PFSK-1 (cell line): ENCODE measurements around the gene DNAJB14.

Experiments used
- FOXP2 ChIP-seq: optimal IDR thresholded peaks from 2 replicates; pipeline ENCODE3; 2011; ENCODE audit warnings: borderline replicate concordance, control low read depth, inconsistent platforms; ENCODE audit not compliant: insufficient read depth; ENCODE audit errors: extremely low read length, extremely low read depth
- POLR2AphosphoS5 ChIP-seq: IDR thresholded peaks from 2 replicates; pipeline ENCODE4 v1.6.1; 2012; ENCODE audit warnings: low read depth, mild to moderate bottlenecking, control low read depth, low read length, moderate library complexity
- REST ChIP-seq, 2 experiments: IDR thresholded peaks; 2 replicates each; pipeline versions ENCODE4 v1.6.1 to v1.8.0; 2011 to 2012; ENCODE audit warnings: low read depth in 2 of 2, low read length in 2 of 2, control low read depth in 1 of 2, inconsistent platforms in 1 of 2, mild to moderate bottlenecking in 1 of 2, moderate library complexity in 1 of 2; ENCODE audit not compliant: insufficient read depth in 1 of 2
- SIN3A ChIP-seq: IDR thresholded peaks from 2 replicates; pipeline ENCODE4 v1.6.1; 2012; ENCODE audit warnings: mild to moderate bottlenecking, low read length, moderate library complexity, borderline replicate concordance; ENCODE audit not compliant: insufficient read depth
- TAF1 ChIP-seq: IDR thresholded peaks from 2 replicates; pipeline ENCODE4 v1.6.1; 2012; ENCODE audit warnings: low read length, control low read depth, borderline replicate concordance; ENCODE audit not compliant: insufficient read depth

Gene DNAJB14

GRCh38 chr4:99979872-99980271, 33.5 kb upstream of the DNAJB14 start:
- TF ChIP-seq SIN3A, result no peak
- TF ChIP-seq POLR2AphosphoS5, result no peak
- TF ChIP-seq REST (IDR thresholded peaks at IDR 0.05; ENCODE audit: insufficient read depth in 1 of 2, low read depth in 2 of 2, low read length in 2 of 2), result no peak
- TF ChIP-seq TAF1, result no peak
- no peak for TF ChIP-seq FOXP2

GRCh38 chr4:99971453-99972111, 25.2 kb upstream of the DNAJB14 start:
- no peak for TF ChIP-seq POLR2AphosphoS5
- TF ChIP-seq REST (IDR thresholded peaks at IDR 0.05; ENCODE audit: insufficient read depth in 1 of 2, low read depth in 2 of 2, low read length in 2 of 2), result no peak
- TF ChIP-seq SIN3A, result no peak
- TF ChIP-seq FOXP2, result no peak
- TF ChIP-seq TAF1, result no peak

DNA sequence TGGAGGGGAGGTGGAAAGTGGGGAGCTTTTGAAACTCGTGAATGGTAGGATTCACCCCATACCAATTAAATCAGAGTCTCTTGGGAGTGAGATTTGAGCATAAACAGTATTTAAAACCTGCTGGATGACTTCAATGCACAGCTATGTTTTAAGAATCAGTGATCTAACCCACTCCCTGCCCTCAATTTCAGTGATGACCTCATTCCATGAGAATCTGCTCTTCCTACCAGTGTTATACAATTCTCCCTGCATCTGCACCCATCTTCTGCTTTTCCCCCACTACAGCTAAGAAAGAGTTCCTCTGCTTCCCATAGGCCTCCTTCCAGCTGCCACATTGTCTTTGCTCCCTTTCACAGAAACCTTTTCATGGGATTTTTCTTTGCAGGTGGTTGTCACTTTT, 21.9 kb upstream of the DNAJB14 start:
- no peak for TF ChIP-seq REST (IDR thresholded peaks at IDR 0.05; ENCODE audit: insufficient read depth in 1 of 2, low read depth in 2 of 2, low read length in 2 of 2)
- TF ChIP-seq TAF1, result no peak

DNA sequence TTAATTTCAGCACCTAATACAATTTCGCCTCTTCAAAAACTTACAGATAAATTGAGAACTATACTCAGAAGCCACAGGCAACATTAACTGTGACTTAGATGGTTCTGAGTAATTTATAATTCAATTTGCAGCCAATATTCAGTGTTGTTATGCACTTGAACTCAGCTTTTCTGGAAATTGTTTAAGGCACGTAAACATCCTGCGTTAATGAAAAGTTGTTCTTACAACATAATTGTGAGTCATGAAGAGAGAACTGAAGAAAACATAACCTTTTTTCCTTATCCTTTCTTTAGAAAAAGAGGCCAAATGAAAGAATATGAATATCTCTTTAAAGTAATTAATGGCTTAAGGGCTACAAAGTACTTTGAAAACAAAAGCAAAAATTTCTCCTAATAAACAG, 20.3 kb upstream of the DNAJB14 start:
- TF ChIP-seq SIN3A (no peak), TAF1 (no peak), REST (IDR thresholded peaks at IDR 0.05; ENCODE audit: insufficient read depth in 1 of 2, low read depth in 2 of 2, low read length in 2 of 2) (no peak), POLR2AphosphoS5 (no peak), FOXP2 (no peak)

DNA sequence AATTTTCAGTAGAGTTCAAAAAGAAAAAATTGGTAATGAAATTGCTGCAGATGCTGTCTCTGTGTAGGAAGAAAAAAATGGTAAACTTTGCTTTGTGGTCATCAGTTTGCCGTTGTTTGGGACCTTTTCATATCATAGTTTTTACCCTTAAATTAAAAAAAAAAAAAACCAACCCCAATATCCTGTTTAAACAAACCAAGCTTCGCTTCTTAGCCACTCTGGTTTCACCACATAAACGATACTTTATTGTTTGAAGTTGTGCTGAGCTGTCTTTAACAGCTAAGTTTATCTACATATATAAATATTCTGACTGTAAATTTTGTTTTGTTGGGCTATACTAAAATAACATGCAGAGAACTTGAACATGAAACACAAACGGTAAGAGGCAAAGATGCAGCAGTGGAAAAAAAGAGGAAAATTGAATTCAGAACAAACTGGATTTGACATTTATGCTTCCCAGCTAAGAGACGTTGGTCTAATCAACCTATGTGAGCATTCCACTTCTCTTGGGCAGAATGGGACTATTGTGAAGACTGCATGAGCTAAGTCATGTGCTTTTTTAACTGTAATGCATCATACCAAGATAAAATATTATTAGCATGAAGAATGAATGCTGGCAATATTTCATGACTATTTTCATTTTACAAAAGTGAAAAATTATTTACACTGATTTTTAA, 19.4 kb upstream of the DNAJB14 start:
- TF ChIP-seq TAF1, result no peak
- TF ChIP-seq FOXP2, result no peak
- TF ChIP-seq SIN3A, result no peak
- TF ChIP-seq POLR2AphosphoS5, result no peak
- TF ChIP-seq REST (IDR thresholded peaks at IDR 0.05; ENCODE audit: insufficient read depth in 1 of 2, low read depth in 2 of 2, low read length in 2 of 2), result no peak
